Esophagus muscularis mucosa (tissue), 3 donors: ENCODE data around the gene SLC24A3.

Source experiments
- CTCF ChIP-seq, 3 experiments: fragments of 200-600 bp in 2 of 3; fragments of 450-650 bp in 1 of 3; sonication (generic) in 2 of 3; IDR thresholded peaks; one replicate each; pipeline ENCODE4 v1.5.1; 2017 to 2019; ENCODE audit warnings: antibody characterized with exemption in 3 of 3, mild to moderate bottlenecking in 2 of 3, moderate library complexity in 1 of 3
- POLR2A ChIP-seq: fragments of 450-650 bp; IDR thresholded peaks from one replicate; pipeline ENCODE4 v1.6.1; 2017; ENCODE audit warnings: antibody characterized with exemption, moderate library complexity, mild to moderate bottlenecking, low read depth

- no peak for TF ChIP-seq POLR2A
- no peak for TF ChIP-seq CTCF (IDR thresholded peaks at IDR 0.05)
Measured at GRCh38 chr20:19554666-19555065, 342.2 kb downstream of the SLC24A3 start.
